SK-N-SH (cell line): ENCODE results near the gene BCL2L15. TPM values are rescaled to one million over a fixed set of nuclear protein-coding genes. Genes with fewer than 3 reads are reported as not detected.

ENCODE experiments used
- CTCF ChIA-PET: fragments of 300-600, 350-600 bp; formaldehyde crosslinking; extraction: SDS; loops from one replicate; lab custom pipeline; 2021; lab: Yijun Ruan, JAX
- POLR2A ChIA-PET: fragments of 350-600 bp; sonication (Branson Sonifier 250); formaldehyde crosslinking; extraction: SDS; loops from one replicate; lab custom pipeline; 2020; ENCODE audit warnings: antibody characterized with exemption, inconsistent platforms; lab: Yijun Ruan, JAX
- DNase-seq: peaks from one replicate; pipeline ENCODE4 v3.0.0; 2012
- H2AFZ ChIP-seq: fragments of 200-600 bp; sonication (generic); 2 replicates; pipeline ENCODE4 v1.8.1; 2016; ENCODE audit warnings: antibody characterized with exemption, mild to moderate bottlenecking, low read depth
- H3F3A ChIP-seq: fragments of 200-600 bp; sonication (generic); replicated peaks from 2 replicates; pipeline ENCODE3; 2016; ENCODE audit warnings: antibody characterized with exemption, mild to moderate bottlenecking; ENCODE audit not compliant: insufficient read depth
- H3K27ac ChIP-seq, 2 experiments: fragments of 200-500 bp in 1 of 2; fragments of 200-600 bp in 1 of 2; sonication (Bioruptor generic) in 1 of 2; sonication (generic), shearing (Covaris generic) in 1 of 2; 2 replicates each; pipeline versions ENCODE4 v1.5.1 to v1.6.1; 2014 to 2016; ENCODE audit warnings: low read depth in 2 of 2, inconsistent platforms in 1 of 2, low read length in 1 of 2, mild to moderate bottlenecking in 1 of 2, mixed read lengths in 1 of 2
- H3K27me3 ChIP-seq: fragments of 200-600 bp; sonication (generic), shearing (Covaris generic); 2 replicates; pipeline ENCODE4 v1.6.1; 2016; ENCODE audit warnings: mixed run types; ENCODE audit not compliant: insufficient read depth
- H3K36me3 ChIP-seq, 2 experiments: fragments of 200-500 bp in 1 of 2; fragments of 200-600 bp in 1 of 2; sonication (Bioruptor generic) in 1 of 2; sonication (generic) in 1 of 2; replicated peaks in 1 of 2; 2 replicates each; pipeline versions ENCODE3 to v1.5.1; 2014 to 2016; ENCODE audit warnings: low read length in 1 of 2, mild to moderate bottlenecking in 1 of 2; ENCODE audit not compliant: insufficient read depth in 2 of 2, control insufficient read depth in 1 of 2
- H3K4me1 ChIP-seq, 2 experiments: fragments of 200-500 bp in 1 of 2; fragments of 200-600 bp in 1 of 2; sonication (Bioruptor generic) in 1 of 2; sonication (generic), shearing (Covaris generic) in 1 of 2; 2 replicates each; pipeline versions ENCODE4 v1.5.1 to v1.6.1; 2014 to 2016; ENCODE audit warnings: low read depth in 1 of 2, low read length in 1 of 2, mixed run types in 1 of 2; ENCODE audit not compliant: insufficient read depth in 2 of 2, control insufficient read depth in 1 of 2
- H3K4me2 ChIP-seq: fragments of 200-600 bp; sonication (generic), shearing (Covaris generic); 2 replicates; pipeline ENCODE4 v1.6.1; 2017; ENCODE audit warnings: mixed run types
- H3K4me3 ChIP-seq, 2 experiments: fragments of 200-500 bp in 1 of 2; fragments of 200-600 bp in 1 of 2; sonication (Bioruptor generic) in 1 of 2; sonication (generic), shearing (Covaris generic) in 1 of 2; 2 replicates each; pipeline versions ENCODE4 v1.5.1 to v1.8.1; 2014 to 2016; ENCODE audit warnings: low read depth in 2 of 2, inconsistent platforms in 1 of 2, low read length in 1 of 2, mild to moderate bottlenecking in 1 of 2, mixed read lengths in 1 of 2, moderate library complexity in 1 of 2
- H3K79me2 ChIP-seq: fragments of 200-600 bp; sonication (generic); 2 replicates; pipeline ENCODE4 v1.8.1; 2017; ENCODE audit warnings: mild to moderate bottlenecking; ENCODE audit not compliant: insufficient read depth
- H3K9ac ChIP-seq: fragments of 200-600 bp; sonication (generic); 2 replicates; pipeline ENCODE4 v1.6.1; 2017; ENCODE audit warnings: mixed run types
- H3K9me2 ChIP-seq: fragments of 200-600 bp; sonication (generic); 2 replicates; pipeline ENCODE4 v1.6.1; 2017; ENCODE audit warnings: mixed run types
- H3K9me3 ChIP-seq: fragments of 200-600 bp; sonication (generic); 2 replicates; pipeline ENCODE4 v1.6.1; 2017; ENCODE audit warnings: mixed run types, mild to moderate bottlenecking, moderate library complexity
- H4K20me1 ChIP-seq: fragments of 200-600 bp; sonication (generic); 2 replicates; pipeline ENCODE4 v1.6.1; 2017; ENCODE audit warnings: mild to moderate bottlenecking, mixed run types; ENCODE audit not compliant: insufficient read depth
- ELF1 ChIP-seq: IDR thresholded peaks from 2 replicates; pipeline ENCODE4 v1.4.0; 2012
- FOSL2 ChIP-seq: IDR thresholded peaks from 2 replicates; pipeline ENCODE4 v1.4.0; 2012; ENCODE audit warnings: low read depth, mild to moderate bottlenecking, moderate library complexity, borderline replicate concordance
- FOXJ3 ChIP-seq: sonication (generic); formaldehyde crosslinking; IDR thresholded peaks from 2 replicates; pipeline ENCODE4 v1.5.1; 2020; ENCODE audit warnings: mild to moderate bottlenecking, missing genetic modification reagents
- GABPA ChIP-seq: IDR thresholded peaks from 2 replicates; pipeline ENCODE4 v1.4.0; 2012; ENCODE audit warnings: low read depth, mild to moderate bottlenecking
- JUND ChIP-seq: IDR thresholded peaks from 2 replicates; pipeline ENCODE4 v1.4.0; 2012
- MAX ChIP-seq: IDR thresholded peaks from 2 replicates; pipeline ENCODE4 v1.4.0; 2012; ENCODE audit warnings: low read depth
- MEF2A ChIP-seq: IDR thresholded peaks from 2 replicates; pipeline ENCODE4 v1.4.0; 2012; ENCODE audit warnings: low read depth, borderline replicate concordance
- MXI1 ChIP-seq: IDR thresholded peaks from 2 replicates; pipeline ENCODE4 v1.6.1; 2012; ENCODE audit warnings: mild to moderate bottlenecking, low read depth, low read length, improper control_type of control experiment
- NFIC ChIP-seq: IDR thresholded peaks from 2 replicates; pipeline ENCODE4 v1.4.0; 2012; ENCODE audit warnings: borderline replicate concordance
- NRF1 ChIP-seq: IDR thresholded peaks from 2 replicates; pipeline ENCODE4 v1.6.1; 2012; ENCODE audit warnings: low read depth, mild to moderate bottlenecking, low read length
- RAD21 ChIP-seq: IDR thresholded peaks from 2 replicates; pipeline ENCODE4 v1.6.1; 2012; ENCODE audit warnings: mild to moderate bottlenecking, low read length
- REST ChIP-seq: IDR thresholded peaks from 2 replicates; pipeline ENCODE4 v1.6.1; 2012; ENCODE audit warnings: mild to moderate bottlenecking, low read depth, low read length, moderate library complexity
- SMC3 ChIP-seq: IDR thresholded peaks from 2 replicates; pipeline ENCODE4 v1.6.1; 2012; ENCODE audit warnings: low read depth, low read length, improper control_type of control experiment
- TAF1 ChIP-seq: IDR thresholded peaks from 2 replicates; pipeline ENCODE4 v1.6.1; 2012; ENCODE audit warnings: low read depth, mild to moderate bottlenecking, low read length, moderate library complexity, borderline replicate concordance
- USF1 ChIP-seq: IDR thresholded peaks from 2 replicates; pipeline ENCODE4 v1.4.0; 2012; ENCODE audit warnings: low read depth, borderline replicate concordance
- YY1 ChIP-seq: IDR thresholded peaks from 2 replicates; pipeline ENCODE4 v1.4.0; 2012; ENCODE audit warnings: low read depth, mild to moderate bottlenecking
- WGBS: methylation state at CpG from one replicate; pipeline ENCODE4 v1.1.6; 2017; ENCODE audit warnings: low lambda C conversion rate; 5-methylcytosine and 5-hydroxymethylcytosine counted together
- polyA plus RNA-seq, 3 experiments: library from polyadenylated mRNA; depleted of rRNA; stranded (reverse); fragments of >200 nt; gene quantifications; 2 replicates each; pipeline ENCODE4 v1.2.3, GENCODE V29; 2012
- TF ChIP-seq, protein P1 (sequence below): IDR thresholded peaks from 2 replicates; pipeline ENCODE4 v1.4.0; 2012; ENCODE audit warnings: low read depth, borderline replicate concordance
- TF ChIP-seq, protein P2 (sequence below): fragments of 200-600 bp; sonication (generic); IDR thresholded peaks from 2 replicates; pipeline ENCODE4 v1.6.1; 2017; ENCODE audit warnings: antibody characterized with exemption, mild to moderate bottlenecking, moderate library complexity

Gene BCL2L15
- polyA plus RNA-seq, 1 of the 3 experiments (the other 2 are of a cell fraction) = 0.02 TPM

DNA sequence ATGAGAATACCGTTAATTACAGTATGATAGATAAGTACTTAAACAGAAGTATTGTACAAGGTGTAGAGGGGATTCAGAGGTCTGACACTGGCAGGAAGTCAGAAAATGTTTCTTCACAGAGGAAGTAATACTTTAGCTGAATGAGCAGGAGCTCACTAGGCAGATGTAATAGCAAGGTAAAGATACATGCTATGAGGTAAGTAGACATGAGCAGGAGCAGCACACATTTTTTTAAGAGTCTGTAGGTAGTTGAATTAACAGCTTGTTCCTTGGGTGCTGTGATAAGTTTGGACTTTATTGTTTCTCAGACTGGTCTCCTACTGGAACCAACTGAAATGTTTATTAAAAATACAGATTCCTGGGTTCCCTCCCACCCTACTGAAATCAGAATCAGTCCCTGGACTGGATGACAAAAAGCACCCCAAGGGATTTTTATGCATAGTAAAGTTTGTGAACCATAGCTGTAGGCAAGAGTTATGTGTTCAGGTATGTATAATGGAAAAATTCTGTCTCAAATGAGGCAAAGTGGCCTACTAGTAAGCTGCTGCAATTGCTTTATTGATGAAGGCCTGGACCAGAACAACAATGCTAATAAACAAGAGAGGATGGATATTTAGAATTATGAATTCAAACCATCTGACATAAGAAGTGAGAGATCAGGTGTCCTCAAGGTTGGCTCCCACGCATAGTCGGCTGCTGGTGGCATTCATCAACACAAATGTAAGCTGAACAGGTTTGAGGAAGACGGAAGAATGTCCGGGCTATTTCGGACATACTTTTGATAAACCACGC lies 16.3 kb upstream of the BCL2L15 start:
- peak overlapping the region; percentile 85 for H2AFZ ChIP-seq
- WGBS = 17% methylated on average over 7 of the region's 7 CpGs
- peaks cover 51% of the 10 kb centered on the region for H3K79me2 ChIP-seq
- H3K27ac ChIP-seq = peak overlapping the region; percentile 90 to 93
- H3K4me3 ChIP-seq = peak overlapping the region; percentile 62 to 72
- POLR2A ChIA-PET = interaction anchor here (0.7 to 1.5 kb wide), 5 partner anchors 11 to 92 kb away, joined by 3 to 21 read pairs (median 3); partner anchors contain the start of gene HIPK1
- no peaks in the 10 kb centered on the region for H3F3A ChIP-seq
- peaks cover 0 to 11% of the 10 kb centered on the region in 2 experiments; a peak in 2 of 4 replicates for H3K4me1 ChIP-seq
- peak overlapping the region; percentile 85 for H3K9ac ChIP-seq
- CTCF ChIA-PET = interaction anchor here (0.7 to 4.0 kb wide), 9 partner anchors 23 to 379 kb away, joined by 3 to 19 read pairs (median 3); partner anchors contain the start of genes HIPK1, OLFML3 and PHTF1
- no peaks in the 10 kb centered on the region for H3K9me3 ChIP-seq
- peak; percentile 6 for DNase-seq
- H3K9me2 ChIP-seq = no peaks in the 10 kb centered on the region
- peaks cover 18 to 21% of the 10 kb centered on the region in 2 experiments for H3K36me3 ChIP-seq
- no peaks in the 10 kb centered on the region for H4K20me1 ChIP-seq
- no peaks in the 10 kb centered on the region for H3K27me3 ChIP-seq
- peak overlapping the region; percentile 87 for H3K4me2 ChIP-seq
- TF ChIP-seq FOXJ3 (CRISPR knock-in tag) (no peak), SMC3 (no peak), USF1 (no peak), MXI1 (no peak; the same call in 1 of the 2 replicates), NFIC (no peak), NRF1 (no peak), TAF1 (no peak), RAD21 (no peak), ELF1 (no peak), MAX (no peak), FOSL2 (no peak), YY1 (no peak), GABPA (no peak), JUND (no peak)
- TF ChIP-seq, all 33 proteins: peak for 0

GRCh38 chr1:113901191-113901590 lies 13.8 kb upstream of the BCL2L15 start:
- Histone ChIP-seq H3K4me2 (no peak overlapping the region), H2AFZ (no peak overlapping the region), H3K79me2 (peaks cover 36% of the 10 kb centered on the region), H3F3A (peaks cover 9% of the 10 kb centered on the region), H4K20me1 (no peaks in the 10 kb centered on the region), H3K4me3 (no peak overlapping the region), H3K27me3 (no peaks in the 10 kb centered on the region), H3K36me3 (peaks cover 31 to 45% of the 10 kb centered on the region in 2 experiments), H3K4me1 (peaks cover 4 to 11% of the 10 kb centered on the region in 2 experiments; a peak in 2 of 4 replicates), H3K9me3 (no peaks in the 10 kb centered on the region), H3K9ac (no peak overlapping the region), H3K9me2 (no peaks in the 10 kb centered on the region), H3K27ac (no peak overlapping the region)
- no peak for TF ChIP-seq REST
- TF ChIP-seq MEF2A = no peak
- TF ChIP-seq, protein P1, sequence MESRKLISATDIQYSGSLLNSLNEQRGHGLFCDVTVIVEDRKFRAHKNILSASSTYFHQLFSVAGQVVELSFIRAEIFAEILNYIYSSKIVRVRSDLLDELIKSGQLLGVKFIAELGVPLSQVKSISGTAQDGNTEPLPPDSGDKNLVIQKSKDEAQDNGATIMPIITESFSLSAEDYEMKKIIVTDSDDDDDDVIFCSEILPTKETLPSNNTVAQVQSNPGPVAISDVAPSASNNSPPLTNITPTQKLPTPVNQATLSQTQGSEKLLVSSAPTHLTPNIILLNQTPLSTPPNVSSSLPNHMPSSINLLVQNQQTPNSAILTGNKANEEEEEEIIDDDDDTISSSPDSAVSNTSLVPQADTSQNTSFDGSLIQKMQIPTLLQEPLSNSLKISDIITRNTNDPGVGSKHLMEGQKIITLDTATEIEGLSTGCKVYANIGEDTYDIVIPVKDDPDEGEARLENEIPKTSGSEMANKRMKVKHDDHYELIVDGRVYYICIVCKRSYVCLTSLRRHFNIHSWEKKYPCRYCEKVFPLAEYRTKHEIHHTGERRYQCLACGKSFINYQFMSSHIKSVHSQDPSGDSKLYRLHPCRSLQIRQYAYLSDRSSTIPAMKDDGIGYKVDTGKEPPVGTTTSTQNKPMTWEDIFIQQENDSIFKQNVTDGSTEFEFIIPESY = no peak
- TF ChIP-seq, protein P2, sequence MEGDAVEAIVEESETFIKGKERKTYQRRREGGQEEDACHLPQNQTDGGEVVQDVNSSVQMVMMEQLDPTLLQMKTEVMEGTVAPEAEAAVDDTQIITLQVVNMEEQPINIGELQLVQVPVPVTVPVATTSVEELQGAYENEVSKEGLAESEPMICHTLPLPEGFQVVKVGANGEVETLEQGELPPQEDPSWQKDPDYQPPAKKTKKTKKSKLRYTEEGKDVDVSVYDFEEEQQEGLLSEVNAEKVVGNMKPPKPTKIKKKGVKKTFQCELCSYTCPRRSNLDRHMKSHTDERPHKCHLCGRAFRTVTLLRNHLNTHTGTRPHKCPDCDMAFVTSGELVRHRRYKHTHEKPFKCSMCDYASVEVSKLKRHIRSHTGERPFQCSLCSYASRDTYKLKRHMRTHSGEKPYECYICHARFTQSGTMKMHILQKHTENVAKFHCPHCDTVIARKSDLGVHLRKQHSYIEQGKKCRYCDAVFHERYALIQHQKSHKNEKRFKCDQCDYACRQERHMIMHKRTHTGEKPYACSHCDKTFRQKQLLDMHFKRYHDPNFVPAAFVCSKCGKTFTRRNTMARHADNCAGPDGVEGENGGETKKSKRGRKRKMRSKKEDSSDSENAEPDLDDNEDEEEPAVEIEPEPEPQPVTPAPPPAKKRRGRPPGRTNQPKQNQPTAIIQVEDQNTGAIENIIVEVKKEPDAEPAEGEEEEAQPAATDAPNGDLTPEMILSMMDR = no peak
- no peak for TF ChIP-seq SMC3
- DNase-seq = no peak
- WGBS = 87% methylated on average over 3 of the region's 3 CpGs
- POLR2A ChIA-PET = no interaction called here
- CTCF ChIA-PET = no interaction called here
